Myocyte (in vitro differentiated cells): Measurements from ENCODE around the gene ARMC9. TPM values are rescaled to one million over a fixed set of nuclear protein-coding genes. Genes with fewer than 3 reads are reported as not detected.
"Not testable (repeated sequence)": the region's sequence is repeated elsewhere in the genome, so short reads cannot be mapped to it uniquely, and the experiment has no call there.

ENCODE experiments used
- DNase-seq: peaks from one replicate; pipeline ENCODE4 v3.0.0-alpha.2; 2012; ENCODE audit warnings: low read depth
- total RNA-seq: library from RNA; depleted of rRNA; stranded (reverse); fragments of >200 nt; gene quantifications from 2 replicates; pipeline ENCODE4 v1.2.3, GENCODE V29; 2014

Gene ARMC9
- total RNA-seq, 1 donor from 2014 or later = 55.7 TPM

GRCh38 chr2:231284296-231284695 is 85.9 kb downstream of the ARMC9 start:
- no peak for DNase-seq

- no peak for DNase-seq
These were observed 88.5 kb downstream of the ARMC9 start for GRCh38 chr2:231286964-231287363.

- no peak for DNase-seq
These were observed 89.3 kb downstream of the ARMC9 start for GRCh38 chr2:231287696-231288095.

- no peak for DNase-seq
These were observed 90.2 kb downstream of the ARMC9 start for GRCh38 chr2:231288590-231288989.

- DNase-seq = no peak
These were observed 92.0 kb downstream of the ARMC9 start for GRCh38 chr2:231290321-231291015.

- DNase-seq = no peak
These were observed 94.2 kb downstream of the ARMC9 start for GRCh38 chr2:231292472-231293134.

GRCh38 chr2:231293163-231293562 is 94.7 kb downstream of the ARMC9 start:
- no peak for DNase-seq

- DNase-seq = no peak
These were observed 95.7 kb downstream of the ARMC9 start for GRCh38 chr2:231294116-231294515.

GRCh38 chr2:231294571-231295362 is 96.3 kb downstream of the ARMC9 start:
- no peak for DNase-seq

GRCh38 chr2:231295363-231295655 is 96.9 kb downstream of the ARMC9 start:
- no peak for DNase-seq

GRCh38 chr2:231296401-231296974 is 98.1 kb downstream of the ARMC9 start:
- no peak for DNase-seq

GRCh38 chr2:231297108-231297908 is 98.9 kb downstream of the ARMC9 start:
- DNase-seq = peak; percentile 59

- DNase-seq = no peak
These were observed 99.7 kb downstream of the ARMC9 start for GRCh38 chr2:231298091-231298490.

- DNase-seq = peak; percentile 31
These were observed 100.8 kb downstream of the ARMC9 start for GRCh38 chr2:231299267-231299666.

GRCh38 chr2:231300020-231300721 is 101.7 kb downstream of the ARMC9 start:
- DNase-seq = peak; percentile 71

- no peak for DNase-seq
These were observed 102.3 kb downstream of the ARMC9 start for GRCh38 chr2:231300722-231301076.

- DNase-seq = not testable (repeated sequence)
These were observed 105.8 kb downstream of the ARMC9 start for GRCh38 chr2:231304259-231304658.

GRCh38 chr2:231305221-231305620 is 106.8 kb downstream of the ARMC9 start:
- no peak for DNase-seq

GRCh38 chr2:231306791-231307393 is 108.5 kb downstream of the ARMC9 start:
- no peak for DNase-seq

- no peak for DNase-seq
These were observed 109.8 kb downstream of the ARMC9 start for GRCh38 chr2:231308219-231308618.
